Measurements from ENCODE around the gene UFM1.

DNA sequence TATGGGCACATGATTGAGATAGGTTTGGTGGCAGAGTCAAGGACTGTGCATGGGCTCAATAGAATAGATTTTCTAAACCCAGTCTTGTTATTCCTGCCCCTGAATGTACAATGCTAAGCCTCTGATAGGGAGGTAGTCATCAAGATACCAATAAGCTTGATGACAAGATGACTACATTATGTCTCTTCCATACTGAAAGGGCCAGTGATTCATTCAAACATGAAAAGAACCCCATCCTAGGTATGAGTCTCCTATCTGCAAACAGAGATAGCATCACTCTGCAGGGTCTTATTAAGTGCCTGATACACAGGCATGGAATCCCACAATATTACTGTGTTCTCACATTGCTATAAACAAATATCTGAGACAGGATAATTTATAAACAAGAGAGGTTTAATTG lies 40.3 kb upstream of the UFM1 start:
- TF ChIP-seq GATA2 (IDR thresholded peaks at IDR 0.05; ENCODE audit: low read depth, low read length) (no peak), GATA3 (IDR thresholded peaks at IDR 0.05; ENCODE audit: low read depth, low read length) (no peak)

Data from SH-SY5Y (cell line).